K562 (cell line): ENCODE data around the gene ITGA7. TPM values are rescaled to one million over a fixed set of nuclear protein-coding genes. Genes with fewer than 3 reads are reported as not detected.

Experiments used
- ATF1 ChIP-seq, 2 experiments: fragments of 450-650 bp in 1 of 2; IDR thresholded peaks; 2 replicates each; pipeline ENCODE4 v1.6.1; 2016; ENCODE audit warnings: missing compliant biosample characterization in 1 of 2, missing genetic modification characterization in 1 of 2
- BMI1 ChIP-seq: fragments of 150-350 bp; IDR thresholded peaks from 2 replicates; pipeline ENCODE4 v1.6.1; 2014; ENCODE audit warnings: low read length
- CBFB ChIP-seq: sonication (generic); formaldehyde crosslinking; IDR thresholded peaks from 2 replicates; pipeline ENCODE4 v1.4.0; 2020; ENCODE audit warnings: mild to moderate bottlenecking, missing genetic modification reagents
- CCNT2 ChIP-seq: IDR thresholded peaks from 2 replicates; pipeline ENCODE4 v1.6.1; 2011; ENCODE audit warnings: borderline replicate concordance, low read depth, mild to moderate bottlenecking, moderate library complexity, mixed read lengths, low read length; ENCODE audit not compliant: insufficient read length; ENCODE audit errors: extremely low read depth
- CHD1 ChIP-seq: fragments of 200-600 bp; sonication (generic); IDR thresholded peaks from one replicate; pipeline ENCODE4 v1.6.1; 2012; ENCODE audit warnings: mild to moderate bottlenecking, moderate library complexity, low read length, inconsistent platforms
- CXXC5 ChIP-seq: fragments of 250-450 bp; sonication (Bioruptor Pico); IDR thresholded peaks from 2 replicates; pipeline ENCODE4 v1.8.0; 2022; ENCODE audit warnings: inconsistent platforms, mild to moderate bottlenecking, moderate library complexity
- EHMT2 ChIP-seq: fragments of 450-650 bp; IDR thresholded peaks from 2 replicates; pipeline ENCODE4 v1.6.1; 2018; ENCODE audit warnings: antibody characterized with exemption
- ELF1 ChIP-seq: fragments of 200-800 bp; sonication (Bioruptor generic); IDR thresholded peaks from 2 replicates; pipeline ENCODE4 v1.6.1; 2016; ENCODE audit warnings: missing genetic modification characterization, missing compliant biosample characterization
- HDGF ChIP-seq: fragments of 450-650 bp; IDR thresholded peaks from 2 replicates; pipeline ENCODE4 v1.6.1; 2016
- KDM4B ChIP-seq, 2 experiments: fragments of 450-650 bp in 1 of 2; sonication (generic) in 1 of 2; IDR thresholded peaks; 2 replicates each; pipeline ENCODE4 v1.6.1; 2016 to 2017; ENCODE audit warnings: borderline replicate concordance in 2 of 2, antibody characterized with exemption in 1 of 2, low read depth in 1 of 2, mild to moderate bottlenecking in 1 of 2
- KHSRP ChIP-seq: fragments of 450-650 bp; IDR thresholded peaks from 2 replicates; pipeline ENCODE4 v1.6.1; 2017
- MED1 ChIP-seq: sonication (generic); formaldehyde crosslinking; IDR thresholded peaks from 2 replicates; pipeline ENCODE4 v1.8.1; 2023; ENCODE audit warnings: missing genetic modification reagents, borderline replicate concordance
- NCOA4 ChIP-seq: fragments of 450-650 bp; IDR thresholded peaks from 2 replicates; pipeline ENCODE4 v1.6.1; 2018; ENCODE audit warnings: mild to moderate bottlenecking; ENCODE audit not compliant: partially characterized antibody
- NCOR1 ChIP-seq: fragments of 450-650 bp; IDR thresholded peaks from 2 replicates; pipeline ENCODE4 v1.6.1; 2016; ENCODE audit warnings: mild to moderate bottlenecking, moderate library complexity
- PHB2 ChIP-seq: fragments of 450-650 bp; IDR thresholded peaks from 2 replicates; pipeline ENCODE4 v1.6.1; 2017; ENCODE audit warnings: low read depth
- SOX6 ChIP-seq: fragments of 450-650 bp; IDR thresholded peaks from 2 replicates; pipeline ENCODE4 v1.6.1; 2014; ENCODE audit warnings: mild to moderate bottlenecking
- SP1 ChIP-seq: sonication (generic); formaldehyde crosslinking; IDR thresholded peaks from 2 replicates; pipeline ENCODE4 v1.8.1; 2022; ENCODE audit warnings: mild to moderate bottlenecking, missing genetic modification reagents
- ZBTB5 ChIP-seq: fragments of 450-650 bp; IDR thresholded peaks from 2 replicates; pipeline ENCODE4 v1.6.1; 2017; ENCODE audit warnings: antibody characterized with exemption
- ZEB2 ChIP-seq: fragments of 450-650 bp; IDR thresholded peaks from 2 replicates; pipeline ENCODE4 v1.6.1; 2016
- ZNF239 ChIP-seq: fragments of 250-450 bp; sonication (Bioruptor Pico); IDR thresholded peaks from 2 replicates; pipeline ENCODE4 v1.4.0; 2020; ENCODE audit warnings: mild to moderate bottlenecking
- ZNF76 ChIP-seq: fragments of 250-450 bp; sonication (Bioruptor Pico); IDR thresholded peaks from 2 replicates; pipeline ENCODE4 v1.4.0; 2020; ENCODE audit warnings: mild to moderate bottlenecking, moderate library complexity, borderline replicate concordance
- ZSCAN32 ChIP-seq: fragments of 450-650 bp; formaldehyde crosslinking; IDR thresholded peaks from 2 replicates; pipeline ENCODE4 v1.4.0; 2020; ENCODE audit warnings: mild to moderate bottlenecking, moderate library complexity
- polyA plus RNA-seq, 8 experiments: library from polyadenylated mRNA; depleted of rRNA in 4 of 8; stranded (reverse) in 5 of 8; unstranded in 3 of 8; fragments of >200 nt; fragmentation: Nextera tagmentation in 2 of 8; fragmentation: Illumina TruSeq in 1 of 8; extraction: Ambion mirVana in 2 of 8; extraction: Trizol in 1 of 8; gene quantifications; 2 replicates each; pipeline versions ENCODE4 v1.2.1 to v1.2.3, GENCODE V29; 2011 to 2014; ENCODE audit warnings: inconsistent platforms in 1 of 8, missing spikeins in 1 of 8
- total RNA-seq, 7 experiments: library from RNA; depleted of rRNA in 6 of 7; stranded (reverse); fragments of >200 nt in 6 of 7; fragmentation: Illumina TruSeq in 2 of 7; extraction: Trizol in 2 of 7; gene quantifications; 2 replicates each; pipeline versions ENCODE4 v1.2.1 to v1.2.3, GENCODE V29; 2011 to 2021; ENCODE audit warnings: low replicate concordance in 1 of 7
- TF ChIP-seq, protein P1 (sequence below): fragments of 450-650 bp; IDR thresholded peaks from 2 replicates; pipeline ENCODE4 v1.6.1; 2016; ENCODE audit warnings: borderline replicate concordance
- TF ChIP-seq, protein P2 (sequence below): fragments of 250-450 bp; sonication (Bioruptor Pico); IDR thresholded peaks from 2 replicates; pipeline ENCODE4 v1.8.0; 2021; ENCODE audit warnings: mild to moderate bottlenecking, moderate library complexity

ITGA7 gene
- total and polyA plus RNA-seq, 9 of the 15 experiments (the other 6 are each of a cell fraction or from before 2014, with no cell fraction given): 0.11 to 2.3 (median 0.56) TPM; not detected in 1

- no peak for TF ChIP-seq MED1 (CRISPR knock-in tag)
- TF ChIP-seq NCOA4: peak; percentile 91
- no peak for TF ChIP-seq ATF1 (CRISPR knock-in tag; IDR thresholded peaks at IDR 0.05)
- peak; percentile 30 for TF ChIP-seq ATF1 (tag; IDR thresholded peaks at IDR 0.05)
- TF ChIP-seq KHSRP: 0 out of 2 replicates have a peak, but pooled peaks have one; percentile 41
- TF ChIP-seq ZBTB5: peak; percentile 79
- TF ChIP-seq, protein P1, sequence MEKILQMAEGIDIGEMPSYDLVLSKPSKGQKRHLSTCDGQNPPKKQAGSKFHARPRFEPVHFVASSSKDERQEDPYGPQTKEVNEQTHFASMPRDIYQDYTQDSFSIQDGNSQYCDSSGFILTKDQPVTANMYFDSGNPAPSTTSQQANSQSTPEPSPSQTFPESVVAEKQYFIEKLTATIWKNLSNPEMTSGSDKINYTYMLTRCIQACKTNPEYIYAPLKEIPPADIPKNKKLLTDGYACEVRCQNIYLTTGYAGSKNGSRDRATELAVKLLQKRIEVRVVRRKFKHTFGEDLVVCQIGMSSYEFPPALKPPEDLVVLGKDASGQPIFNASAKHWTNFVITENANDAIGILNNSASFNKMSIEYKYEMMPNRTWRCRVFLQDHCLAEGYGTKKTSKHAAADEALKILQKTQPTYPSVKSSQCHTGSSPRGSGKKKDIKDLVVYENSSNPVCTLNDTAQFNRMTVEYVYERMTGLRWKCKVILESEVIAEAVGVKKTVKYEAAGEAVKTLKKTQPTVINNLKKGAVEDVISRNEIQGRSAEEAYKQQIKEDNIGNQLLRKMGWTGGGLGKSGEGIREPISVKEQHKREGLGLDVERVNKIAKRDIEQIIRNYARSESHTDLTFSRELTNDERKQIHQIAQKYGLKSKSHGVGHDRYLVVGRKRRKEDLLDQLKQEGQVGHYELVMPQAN: peak; percentile 82
- TF ChIP-seq SOX6: peak; percentile 79; the same call in 1 of the 2 replicates
- no peak for TF ChIP-seq ZNF239 (CRISPR knock-in tag)
- TF ChIP-seq CCNT2: no peak
- TF ChIP-seq ZEB2: peak; percentile 76
- TF ChIP-seq ELF1: no peak
- TF ChIP-seq, protein P2, sequence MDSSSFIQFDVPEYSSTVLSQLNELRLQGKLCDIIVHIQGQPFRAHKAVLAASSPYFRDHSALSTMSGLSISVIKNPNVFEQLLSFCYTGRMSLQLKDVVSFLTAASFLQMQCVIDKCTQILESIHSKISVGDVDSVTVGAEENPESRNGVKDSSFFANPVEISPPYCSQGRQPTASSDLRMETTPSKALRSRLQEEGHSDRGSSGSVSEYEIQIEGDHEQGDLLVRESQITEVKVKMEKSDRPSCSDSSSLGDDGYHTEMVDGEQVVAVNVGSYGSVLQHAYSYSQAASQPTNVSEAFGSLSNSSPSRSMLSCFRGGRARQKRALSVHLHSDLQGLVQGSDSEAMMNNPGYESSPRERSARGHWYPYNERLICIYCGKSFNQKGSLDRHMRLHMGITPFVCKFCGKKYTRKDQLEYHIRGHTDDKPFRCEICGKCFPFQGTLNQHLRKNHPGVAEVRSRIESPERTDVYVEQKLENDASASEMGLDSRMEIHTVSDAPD: no peak
- no peak for TF ChIP-seq ZNF76
- peak; percentile 74 for TF ChIP-seq PHB2
- TF ChIP-seq CBFB (CRISPR knock-in tag): no peak
- TF ChIP-seq CHD1: no peak
- TF ChIP-seq BMI1: no peak
- no peak for TF ChIP-seq KDM4B (IDR thresholded peaks at IDR 0.05; ENCODE audit: borderline replicate concordance in 2 of 2, low read depth in 1 of 2)
- no peak; the same call in 1 of the 2 replicates for TF ChIP-seq CXXC5 (CRISPR knock-in tag)
- peak; percentile 28; the same call in 1 of the 2 replicates for TF ChIP-seq SP1 (CRISPR knock-in tag)
- peak; percentile 90 for TF ChIP-seq HDGF
- TF ChIP-seq EHMT2: peak; percentile 72
- TF ChIP-seq ZSCAN32 (CRISPR knock-in tag): 0 out of 2 replicates have a peak, but pooled peaks have one; percentile 22
- peak; percentile 45; the same call in 1 of the 2 replicates for TF ChIP-seq NCOR1
Observed at GRCh38 chr12:55742719-55743405, 35.2 kb upstream of the ITGA7 start, which contains the start of gene GDF11 (continued).
